ENCODE data around the gene TDRD7.

TDRD7 gene

GRCh38 chr9:97387936-97388684 lies 23.8 kb upstream of the TDRD7 start:
- DNase-seq: no peak

GRCh38 chr9:97388721-97389238 lies 23.1 kb upstream of the TDRD7 start:
- peak; percentile 22 for DNase-seq

- no peak for DNase-seq
Observed at GRCh38 chr9:97389249-97389648, 22.6 kb upstream of the TDRD7 start.

GRCh38 chr9:97390791-97391406 lies 21.0 kb upstream of the TDRD7 start:
- no peak for DNase-seq

- no peak for DNase-seq
Observed at GRCh38 chr9:97394881-97395280, 17.0 kb upstream of the TDRD7 start.

- DNase-seq: no peak
Observed at GRCh38 chr9:97395745-97396144, 16.2 kb upstream of the TDRD7 start.

- no peak for DNase-seq
Observed at GRCh38 chr9:97396256-97396655, 15.6 kb upstream of the TDRD7 start.

GRCh38 chr9:97397220-97397619 lies 14.7 kb upstream of the TDRD7 start:
- DNase-seq: no peak

- no peak for DNase-seq
Observed at GRCh38 chr9:97398999-97399758, 12.7 kb upstream of the TDRD7 start.

- no peak for DNase-seq
Observed at GRCh38 chr9:97403746-97404316, 8.1 kb upstream of the TDRD7 start.

GRCh38 chr9:97405551-97405950 lies 6.3 kb upstream of the TDRD7 start:
- no peak for DNase-seq

- no peak for DNase-seq
Observed at GRCh38 chr9:97406620-97407177, 5.2 kb upstream of the TDRD7 start.

GRCh38 chr9:97408562-97408961 lies 3.3 kb upstream of the TDRD7 start:
- no peak for DNase-seq

- DNase-seq: no peak
Observed at GRCh38 chr9:97411440-97411788, 482 bp upstream of the TDRD7 start.

GRCh38 chr9:97412626-97413385 lies 910 bp downstream of the TDRD7 start:
- peak; percentile 46 for DNase-seq

GRCh38 chr9:97413462-97413861 lies 1.6 kb downstream of the TDRD7 start:
- DNase-seq: no peak

- DNase-seq: peak; percentile 3
Observed at GRCh38 chr9:97415146-97415545, 3.2 kb downstream of the TDRD7 start.

GRCh38 chr9:97418880-97419279 lies 7.0 kb downstream of the TDRD7 start:
- no peak for DNase-seq

GRCh38 chr9:97419309-97419867 lies 7.5 kb downstream of the TDRD7 start:
- DNase-seq: no peak

- no peak for DNase-seq
Observed at GRCh38 chr9:97425336-97425972, 13.6 kb downstream of the TDRD7 start.

- no peak for DNase-seq
Observed at GRCh38 chr9:97425973-97426336, 14.1 kb downstream of the TDRD7 start.

GRCh38 chr9:97427885-97428284 lies 16.0 kb downstream of the TDRD7 start:
- no peak for DNase-seq

Data from OCI-M1 (cell line).